ENCODE data around the gene KRT39. TPM values are rescaled to one million over a fixed set of nuclear protein-coding genes. Genes with fewer than 3 reads are reported as not detected.
"Not testable (repeated sequence)": the region's sequence is repeated elsewhere in the genome, so short reads cannot be mapped to it uniquely, and the experiment has no call there.

Gene KRT39
- total and polyA plus RNA-seq, 2 donors (not counting 3 experiments of a cell fraction or from before 2014, with no cell fraction given): not detected

DNA sequence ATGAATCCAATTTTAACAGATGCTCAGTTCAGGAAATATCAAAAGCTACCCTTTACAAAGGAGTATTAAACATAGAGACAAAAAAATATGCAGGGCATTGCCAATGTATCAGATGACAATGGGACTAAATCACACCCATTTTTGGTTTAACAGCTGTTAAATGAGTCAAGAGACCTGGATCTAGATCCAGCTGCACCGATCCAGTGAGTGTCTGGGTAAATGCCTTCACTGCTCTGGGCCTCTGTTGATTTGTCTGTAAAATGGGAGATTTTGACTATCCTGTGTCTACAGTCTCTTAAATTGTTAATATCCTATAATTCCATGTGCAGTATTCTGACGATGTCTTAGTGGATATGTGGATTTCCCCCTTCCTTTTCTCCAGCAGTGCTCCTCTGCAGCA lies 45.7 kb downstream of the KRT39 start:
- no peak for FAIRE-seq
- dilution Hi-C loops (cut with MboI; ENCODE audit: extremely low pct_ligation_motif_present, low sequenced_read_pairs) (no loop called here), intact Hi-C loops (cut with micrococcal nuclease) (no loop called here)
- H3K9me1 ChIP-seq (replicated peaks; ENCODE audit: control insufficient read depth, extremely low read depth, insufficient read depth, low read length): no peaks in the 10 kb centered on the region
- POLR2A ChIA-PET: no interaction called here
- DNase-seq (ENCODE audit: low read depth, low spot score): no peak
- no peak overlapping the region for H3K4me2 ChIP-seq (ENCODE audit: insufficient read depth, low read length)
- no peaks in the 10 kb centered on the region for H3K9me3 ChIP-seq (replicated peaks; ENCODE audit: control insufficient read depth, insufficient read depth, low read length)
- no peak overlapping the region for H3K9ac ChIP-seq (replicated peaks; ENCODE audit: extremely low read depth, insufficient read depth, low read length)
- peaks cover 3 to 7% of the 10 kb centered on the region in 2 experiments for H3K27me3 ChIP-seq (ENCODE audit: control insufficient read depth in 2 of 2, insufficient read depth in 2 of 2, low read length in 2 of 2)
- H2AFZ ChIP-seq (ENCODE audit: low read depth, low read length): no peak overlapping the region
- H3K4me1 ChIP-seq (ENCODE audit: control insufficient read depth, extremely low read depth, insufficient read depth, low read length): peaks cover 4% of the 10 kb centered on the region
- BruUV-seq (replicated peaks): no TSS peak
- H3K36me3 ChIP-seq (ENCODE audit: control insufficient read depth in 2 of 2, extremely low read depth in 1 of 2, insufficient read depth in 2 of 2, low read length in 2 of 2): no peaks in the 10 kb centered on the region
- CTCF ChIA-PET: interaction anchor here (0.7 kb wide), 1 partner anchor 11 kb away, joined by 3 read pairs; no protein-coding TSS in a partner anchor
- H3K27ac ChIP-seq (ENCODE audit: insufficient read depth, low read depth, low read length): no peak overlapping the region
- TF ChIP-seq GATA2 (IDR thresholded peaks at IDR 0.05; ENCODE audit: insufficient read depth, insufficient read length, low read depth, low read length) (no peak), EZH2 (IDR thresholded peaks at IDR 0.05; ENCODE audit: borderline replicate concordance, low read depth, low read length, severe bottlenecking) (no peak), MYC (IDR thresholded peaks at IDR 0.05; ENCODE audit: low read depth, low read length) (no peak), JUN (IDR thresholded peaks at IDR 0.05; ENCODE audit: borderline replicate concordance, insufficient read depth, insufficient read length, low read depth) (no peak), FOS (IDR thresholded peaks at IDR 0.05; ENCODE audit: borderline replicate concordance, insufficient read depth, low read length) (no peak), POLR2A (IDR thresholded peaks at IDR 0.05; ENCODE audit: low read depth, low read length) (no peak), POLR2AphosphoS5 (IDR thresholded peaks at IDR 0.05; ENCODE audit: insufficient read depth, low read depth, low read length) (no peak)
- TF ChIP-seq, protein P1, sequence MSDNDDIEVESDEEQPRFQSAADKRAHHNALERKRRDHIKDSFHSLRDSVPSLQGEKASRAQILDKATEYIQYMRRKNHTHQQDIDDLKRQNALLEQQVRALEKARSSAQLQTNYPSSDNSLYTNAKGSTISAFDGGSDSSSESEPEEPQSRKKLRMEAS (IDR thresholded peaks at IDR 0.05; ENCODE audit: insufficient read depth, insufficient read length): no peak
- TF ChIP-seq, protein P2, sequence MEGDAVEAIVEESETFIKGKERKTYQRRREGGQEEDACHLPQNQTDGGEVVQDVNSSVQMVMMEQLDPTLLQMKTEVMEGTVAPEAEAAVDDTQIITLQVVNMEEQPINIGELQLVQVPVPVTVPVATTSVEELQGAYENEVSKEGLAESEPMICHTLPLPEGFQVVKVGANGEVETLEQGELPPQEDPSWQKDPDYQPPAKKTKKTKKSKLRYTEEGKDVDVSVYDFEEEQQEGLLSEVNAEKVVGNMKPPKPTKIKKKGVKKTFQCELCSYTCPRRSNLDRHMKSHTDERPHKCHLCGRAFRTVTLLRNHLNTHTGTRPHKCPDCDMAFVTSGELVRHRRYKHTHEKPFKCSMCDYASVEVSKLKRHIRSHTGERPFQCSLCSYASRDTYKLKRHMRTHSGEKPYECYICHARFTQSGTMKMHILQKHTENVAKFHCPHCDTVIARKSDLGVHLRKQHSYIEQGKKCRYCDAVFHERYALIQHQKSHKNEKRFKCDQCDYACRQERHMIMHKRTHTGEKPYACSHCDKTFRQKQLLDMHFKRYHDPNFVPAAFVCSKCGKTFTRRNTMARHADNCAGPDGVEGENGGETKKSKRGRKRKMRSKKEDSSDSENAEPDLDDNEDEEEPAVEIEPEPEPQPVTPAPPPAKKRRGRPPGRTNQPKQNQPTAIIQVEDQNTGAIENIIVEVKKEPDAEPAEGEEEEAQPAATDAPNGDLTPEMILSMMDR (IDR thresholded peaks at IDR 0.05; ENCODE audit: extremely low read depth in 1 of 2, insufficient read depth in 1 of 2, low read depth in 1 of 2, low read length in 2 of 2): no peak
- no peaks in the 10 kb centered on the region for H3K79me2 ChIP-seq (ENCODE audit: control insufficient read depth, insufficient read depth, low read length)
- no peaks in the 10 kb centered on the region for H4K20me1 ChIP-seq (replicated peaks; ENCODE audit: control insufficient read depth, extremely low read depth, insufficient read depth, low read length)
- no peak overlapping the region for H3K4me3 ChIP-seq (replicated peaks in 1 of 3; ENCODE audit: insufficient read depth in 1 of 3, low read depth in 1 of 3, low read length in 3 of 3)

DNA sequence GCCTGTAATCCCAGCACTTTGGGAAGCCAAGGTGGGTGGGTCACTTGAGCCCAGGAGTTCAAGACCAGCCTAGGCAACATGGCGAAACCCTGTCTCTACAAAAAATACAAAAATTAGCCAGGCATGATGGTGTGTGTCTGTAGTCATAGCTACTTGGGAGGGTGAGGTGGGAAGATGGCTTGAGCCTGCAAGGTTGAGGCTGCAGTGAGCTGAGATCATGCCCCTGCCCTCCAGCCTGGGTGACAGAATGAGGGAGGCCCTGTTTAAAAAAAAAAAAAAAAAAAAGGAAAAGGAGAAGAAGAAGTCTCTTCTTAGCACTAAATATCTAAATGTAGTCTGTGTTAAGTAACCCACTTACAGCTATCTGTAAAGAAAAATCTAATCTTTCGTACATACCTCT lies 49.6 kb downstream of the KRT39 start:
- BruUV-seq (replicated peaks); H2AFZ ChIP-seq (ENCODE audit: low read depth, low read length); FAIRE-seq; H4K20me1 ChIP-seq (replicated peaks; ENCODE audit: control insufficient read depth, extremely low read depth, insufficient read depth, low read length); dilution Hi-C loops (cut with MboI; ENCODE audit: extremely low pct_ligation_motif_present, low sequenced_read_pairs); DNase-seq (ENCODE audit: low read depth, low spot score); H3K4me1 ChIP-seq (ENCODE audit: control insufficient read depth, extremely low read depth, insufficient read depth, low read length); H3K9me3 ChIP-seq (replicated peaks; ENCODE audit: control insufficient read depth, insufficient read depth, low read length); H3K9me1 ChIP-seq (replicated peaks; ENCODE audit: control insufficient read depth, extremely low read depth, insufficient read depth, low read length); H3K4me3 ChIP-seq (replicated peaks in 1 of 3; ENCODE audit: insufficient read depth in 1 of 3, low read depth in 1 of 3, low read length in 3 of 3); intact Hi-C loops (cut with micrococcal nuclease); H3K4me2 ChIP-seq (ENCODE audit: insufficient read depth, low read length); H3K36me3 ChIP-seq (ENCODE audit: control insufficient read depth in 2 of 2, extremely low read depth in 1 of 2, insufficient read depth in 2 of 2, low read length in 2 of 2); H3K9ac ChIP-seq (replicated peaks; ENCODE audit: extremely low read depth, insufficient read depth, low read length); H3K27ac ChIP-seq (ENCODE audit: insufficient read depth, low read depth, low read length); H3K27me3 ChIP-seq (ENCODE audit: control insufficient read depth in 2 of 2, insufficient read depth in 2 of 2, low read length in 2 of 2); H3K79me2 ChIP-seq (ENCODE audit: control insufficient read depth, insufficient read depth, low read length): not testable (repeated sequence)
- CTCF ChIA-PET: interaction anchor here (1.0 to 1.7 kb wide), 3 partner anchors 54 to 746 kb away, joined by 3 to 5 read pairs (median 3); no protein-coding TSS in a partner anchor
- POLR2A ChIA-PET: interaction anchor here (0.6 kb wide), 1 partner anchor 482 kb away, joined by 6 read pairs; no protein-coding TSS in a partner anchor

Measured in endothelial cell of umbilical vein (primary cell).